SKM-1 (cell line): ENCODE measurements around the gene WDR70.
"Not testable (repeated sequence)": the region's sequence is repeated elsewhere in the genome, so short reads cannot be mapped to it uniquely, and the experiment has no call there.

Experiments
- DNase-seq: peaks from one replicate; lab custom pipeline; 2025; ENCODE audit not compliant: unreplicated experiment; lab: John Stamatoyannopoulos, UW

The WDR70 gene

GRCh38 chr5:37568018-37568753 is 189.1 kb downstream of the WDR70 start:
- DNase-seq: no peak

GRCh38 chr5:37568893-37569292 is 189.8 kb downstream of the WDR70 start:
- DNase-seq: no peak

GRCh38 chr5:37569466-37569865 is 190.3 kb downstream of the WDR70 start:
- no peak for DNase-seq

GRCh38 chr5:37570597-37570996 is 191.5 kb downstream of the WDR70 start:
- DNase-seq: no peak

GRCh38 chr5:37571985-37572384 is 192.9 kb downstream of the WDR70 start:
- DNase-seq: no peak

- no peak for DNase-seq
Observed at GRCh38 chr5:37575541-37576489, 196.7 kb downstream of the WDR70 start.

GRCh38 chr5:37576552-37576951 is 197.4 kb downstream of the WDR70 start:
- no peak for DNase-seq

GRCh38 chr5:37578176-37578575 is 199.1 kb downstream of the WDR70 start:
- DNase-seq: no peak

GRCh38 chr5:37580106-37580505 is 201.0 kb downstream of the WDR70 start:
- DNase-seq: no peak

GRCh38 chr5:37582202-37582601 is 203.1 kb downstream of the WDR70 start:
- DNase-seq: no peak

GRCh38 chr5:37593292-37593691 is 214.2 kb downstream of the WDR70 start:
- DNase-seq: not testable (repeated sequence)

- not testable (repeated sequence) for DNase-seq
Observed at GRCh38 chr5:37594864-37595263, 215.7 kb downstream of the WDR70 start.

GRCh38 chr5:37598733-37599132 is 219.6 kb downstream of the WDR70 start:
- DNase-seq: no peak

GRCh38 chr5:37601163-37601562 is 222.0 kb downstream of the WDR70 start:
- no peak for DNase-seq

GRCh38 chr5:37603072-37603471 is 224.0 kb downstream of the WDR70 start:
- DNase-seq: no peak

GRCh38 chr5:37604290-37604689 is 225.2 kb downstream of the WDR70 start:
- DNase-seq: no peak

GRCh38 chr5:37606148-37606547 is 227.0 kb downstream of the WDR70 start:
- no peak for DNase-seq

- no peak for DNase-seq
Observed at GRCh38 chr5:37606632-37607248, 227.6 kb downstream of the WDR70 start.

GRCh38 chr5:37615184-37615583 is 236.1 kb downstream of the WDR70 start:
- DNase-seq: no peak

GRCh38 chr5:37619353-37619752 is 240.2 kb downstream of the WDR70 start:
- DNase-seq: no peak

GRCh38 chr5:37622354-37622753 is 243.2 kb downstream of the WDR70 start:
- not testable (repeated sequence) for DNase-seq

GRCh38 chr5:37626266-37626665 is 247.1 kb downstream of the WDR70 start:
- no peak for DNase-seq
